Measurements from ENCODE around the gene NSMF.

Gene NSMF

GRCh38 chr9:137487454-137488326, 28.6 kb upstream of the NSMF start:
- Histone ChIP-seq H3K9ac (ENCODE audit: low read length) (no peak overlapping the region), H4K20me1 (ENCODE audit: insufficient read depth, low read length) (no peaks in the 10 kb centered on the region), H3K9me2 (ENCODE audit: low read depth, low read length) (no peaks in the 10 kb centered on the region), H3K9me3 (ENCODE audit: low read length) (no peaks in the 10 kb centered on the region), H3F3A (ENCODE audit: insufficient read depth, low read length) (no peaks in the 10 kb centered on the region), H3K4me2 (ENCODE audit: low read length) (no peak overlapping the region), H3K4me1 (ENCODE audit: insufficient read depth, low read length, severe bottlenecking) (no peaks in the 10 kb centered on the region), H3K79me2 (ENCODE audit: insufficient read depth, low read length) (no peaks in the 10 kb centered on the region), H2AFZ (ENCODE audit: low read length) (no peak overlapping the region), H3K36me3 (ENCODE audit: insufficient read depth, low read length) (no peaks in the 10 kb centered on the region), H3K27ac (ENCODE audit: low read depth, low read length, poor library complexity, severe bottlenecking) (no peak overlapping the region), H3K4me3 (ENCODE audit: low read depth, low read length, poor library complexity, severe bottlenecking) (no peak overlapping the region), H3K27me3 (ENCODE audit: insufficient read depth, low read length) (no peaks in the 10 kb centered on the region)
- TF ChIP-seq CTCF (IDR thresholded peaks at IDR 0.05; ENCODE audit: low read length): no peak
- no peak for TF ChIP-seq EZH2 (IDR thresholded peaks at IDR 0.05; ENCODE audit: borderline replicate concordance, low read length)

GRCh38 chr9:137486545-137487453, 27.7 kb upstream of the NSMF start:
- Histone ChIP-seq H2AFZ (ENCODE audit: low read length) (no peak overlapping the region), H3K9ac (ENCODE audit: low read length) (no peak overlapping the region), H3K4me3 (ENCODE audit: low read depth, low read length, poor library complexity, severe bottlenecking) (no peak overlapping the region), H3K9me2 (ENCODE audit: low read depth, low read length) (no peaks in the 10 kb centered on the region), H3K27me3 (ENCODE audit: insufficient read depth, low read length) (no peaks in the 10 kb centered on the region), H3K9me3 (ENCODE audit: low read length) (no peaks in the 10 kb centered on the region), H4K20me1 (ENCODE audit: insufficient read depth, low read length) (no peaks in the 10 kb centered on the region), H3K79me2 (ENCODE audit: insufficient read depth, low read length) (no peaks in the 10 kb centered on the region), H3K4me1 (ENCODE audit: insufficient read depth, low read length, severe bottlenecking) (no peaks in the 10 kb centered on the region), H3F3A (ENCODE audit: insufficient read depth, low read length) (no peaks in the 10 kb centered on the region), H3K36me3 (ENCODE audit: insufficient read depth, low read length) (no peaks in the 10 kb centered on the region), H3K27ac (ENCODE audit: low read depth, low read length, poor library complexity, severe bottlenecking) (no peak overlapping the region), H3K4me2 (ENCODE audit: low read length) (no peak overlapping the region)
- TF ChIP-seq EZH2 (IDR thresholded peaks at IDR 0.05; ENCODE audit: borderline replicate concordance, low read length) (no peak), CTCF (IDR thresholded peaks at IDR 0.05; ENCODE audit: low read length) (no peak)

- TF ChIP-seq EZH2 (IDR thresholded peaks at IDR 0.05; ENCODE audit: borderline replicate concordance, low read length): no peak
- Histone ChIP-seq H3K4me3 (ENCODE audit: low read depth, low read length, poor library complexity, severe bottlenecking) (no peak overlapping the region), H3K36me3 (ENCODE audit: insufficient read depth, low read length) (no peaks in the 10 kb centered on the region), H3K79me2 (ENCODE audit: insufficient read depth, low read length) (no peaks in the 10 kb centered on the region), H2AFZ (ENCODE audit: low read length) (no peak overlapping the region), H3K9me2 (ENCODE audit: low read depth, low read length) (no peaks in the 10 kb centered on the region), H3K4me1 (ENCODE audit: insufficient read depth, low read length, severe bottlenecking) (no peaks in the 10 kb centered on the region), H3K9ac (ENCODE audit: low read length) (no peak overlapping the region), H3K27ac (ENCODE audit: low read depth, low read length, poor library complexity, severe bottlenecking) (no peak overlapping the region), H3K9me3 (ENCODE audit: low read length) (no peaks in the 10 kb centered on the region), H3F3A (ENCODE audit: insufficient read depth, low read length) (no peaks in the 10 kb centered on the region), H3K27me3 (ENCODE audit: insufficient read depth, low read length) (no peaks in the 10 kb centered on the region), H3K4me2 (ENCODE audit: low read length) (no peak overlapping the region), H4K20me1 (ENCODE audit: insufficient read depth, low read length) (no peaks in the 10 kb centered on the region)
Observed at GRCh38 chr9:137486141-137486490, 27.0 kb upstream of the NSMF start.
